ENCODE data around the gene TBRG4. TPM values are rescaled to one million over a fixed set of nuclear protein-coding genes. Genes with fewer than 3 reads are reported as not detected.
A peak's percentile ranks its signal among the peaks of the same experiment; 100 is the strongest.

TBRG4 gene
- total and polyA plus RNA-seq, 8 donors, result 15.6 to 39.8 (median 25.2) TPM

DNA sequence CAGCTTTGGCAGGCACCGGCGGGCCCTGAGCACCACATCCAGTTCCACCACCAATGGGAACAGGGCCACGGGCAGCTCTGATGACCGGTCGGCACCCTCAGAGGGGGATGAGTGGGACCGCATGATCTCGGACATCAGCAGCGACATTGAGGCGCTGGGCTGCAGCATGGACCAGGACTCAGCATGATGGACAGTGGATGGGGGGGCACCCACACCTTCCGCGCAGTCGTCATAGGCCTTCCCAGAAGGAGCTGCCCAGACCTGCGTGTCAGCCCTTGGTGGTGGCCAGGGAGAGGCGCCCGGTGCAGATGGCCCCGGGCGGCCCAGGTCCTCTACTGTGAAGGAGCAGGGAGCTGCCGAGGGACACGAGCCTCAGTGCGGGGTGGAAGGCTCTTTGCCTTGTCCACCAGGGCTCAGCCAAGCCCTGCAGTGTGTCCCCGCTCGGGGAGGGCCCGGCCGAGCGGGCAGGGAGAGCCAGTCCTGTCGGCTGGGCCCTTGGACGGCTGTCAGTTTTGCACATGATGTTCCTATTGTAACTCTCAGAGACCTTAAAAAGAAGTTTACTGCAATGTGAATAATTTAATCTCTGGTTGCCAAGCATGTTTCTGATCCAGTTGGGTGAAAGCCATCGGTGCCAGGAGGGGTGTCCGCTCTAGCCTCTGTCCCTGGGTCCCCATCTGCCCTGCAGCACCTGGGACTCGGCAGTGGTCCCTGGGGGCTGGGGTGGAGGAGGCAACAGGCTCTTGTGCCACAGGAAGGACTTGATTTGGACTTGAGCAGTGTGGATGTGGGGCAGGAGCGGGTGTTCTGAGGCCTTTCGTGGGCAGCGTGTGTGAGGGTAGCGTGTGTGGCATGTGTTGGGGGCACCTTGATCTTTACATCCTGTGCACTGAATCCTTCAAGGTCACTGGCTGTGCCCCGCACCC lies 35.4 kb downstream of the TBRG4 start:
- 93 to 95% methylated on average over 35 of the region's 35 CpGs for WGBS, 2 donors
- FAIRE-seq, result no peak
- Histone ChIP-seq H3K27me3 (no peaks in the 10 kb centered on the region), H3K27ac (no peak overlapping the region), H3K4me1 (no peaks in the 10 kb centered on the region), H3K4me3 (no peak overlapping the region), H3K9me3 (no peaks in the 10 kb centered on the region), H3K36me3 (peaks cover 0 to 26% (median 5%) of the 10 kb centered on the region in 3 donors)
- no peak for ATAC-seq
- peak in 1 of 6 donors; percentile 41 for DNase-seq
- TF ChIP-seq, protein P1, sequence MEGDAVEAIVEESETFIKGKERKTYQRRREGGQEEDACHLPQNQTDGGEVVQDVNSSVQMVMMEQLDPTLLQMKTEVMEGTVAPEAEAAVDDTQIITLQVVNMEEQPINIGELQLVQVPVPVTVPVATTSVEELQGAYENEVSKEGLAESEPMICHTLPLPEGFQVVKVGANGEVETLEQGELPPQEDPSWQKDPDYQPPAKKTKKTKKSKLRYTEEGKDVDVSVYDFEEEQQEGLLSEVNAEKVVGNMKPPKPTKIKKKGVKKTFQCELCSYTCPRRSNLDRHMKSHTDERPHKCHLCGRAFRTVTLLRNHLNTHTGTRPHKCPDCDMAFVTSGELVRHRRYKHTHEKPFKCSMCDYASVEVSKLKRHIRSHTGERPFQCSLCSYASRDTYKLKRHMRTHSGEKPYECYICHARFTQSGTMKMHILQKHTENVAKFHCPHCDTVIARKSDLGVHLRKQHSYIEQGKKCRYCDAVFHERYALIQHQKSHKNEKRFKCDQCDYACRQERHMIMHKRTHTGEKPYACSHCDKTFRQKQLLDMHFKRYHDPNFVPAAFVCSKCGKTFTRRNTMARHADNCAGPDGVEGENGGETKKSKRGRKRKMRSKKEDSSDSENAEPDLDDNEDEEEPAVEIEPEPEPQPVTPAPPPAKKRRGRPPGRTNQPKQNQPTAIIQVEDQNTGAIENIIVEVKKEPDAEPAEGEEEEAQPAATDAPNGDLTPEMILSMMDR (IDR thresholded peaks at IDR 0.05), result no peak
- intact Hi-C loops (cut with DNase I), result no loop called here

DNA sequence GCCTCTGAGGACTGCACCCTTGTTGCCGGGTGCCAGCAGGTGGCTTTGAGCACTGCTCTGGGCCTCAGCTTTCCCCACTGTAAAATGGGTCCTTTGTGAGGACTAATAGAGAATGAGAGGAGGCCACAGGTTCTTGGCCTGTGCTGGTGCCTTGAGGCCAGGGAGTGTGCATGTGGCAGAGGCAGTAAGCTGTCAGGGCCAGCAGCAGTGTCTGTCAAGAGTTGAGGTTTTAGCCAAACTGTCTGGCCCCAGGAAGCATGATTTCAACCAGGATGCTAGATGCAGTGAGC lies 36.2 kb downstream of the TBRG4 start:
- H3K9me3 ChIP-seq, result no peaks in the 10 kb centered on the region
- no peak for DNase-seq
- H3K36me3 ChIP-seq, result peaks cover 0 to 26% (median 5%) of the 10 kb centered on the region in 3 donors
- intact Hi-C loops (cut with DNase I), result no loop called here
- FAIRE-seq, result no peak
- H3K27me3 ChIP-seq, result no peaks in the 10 kb centered on the region
- H3K4me3 ChIP-seq, result no peak overlapping the region
- TF ChIP-seq, protein P1 (IDR thresholded peaks at IDR 0.05), result no peak
- 88 to 95% methylated on average over 1 of the region's 1 CpG for WGBS, 2 donors
- H3K4me1 ChIP-seq, result no peaks in the 10 kb centered on the region
- H3K27ac ChIP-seq, result no peak overlapping the region
- no peak for ATAC-seq

DNA sequence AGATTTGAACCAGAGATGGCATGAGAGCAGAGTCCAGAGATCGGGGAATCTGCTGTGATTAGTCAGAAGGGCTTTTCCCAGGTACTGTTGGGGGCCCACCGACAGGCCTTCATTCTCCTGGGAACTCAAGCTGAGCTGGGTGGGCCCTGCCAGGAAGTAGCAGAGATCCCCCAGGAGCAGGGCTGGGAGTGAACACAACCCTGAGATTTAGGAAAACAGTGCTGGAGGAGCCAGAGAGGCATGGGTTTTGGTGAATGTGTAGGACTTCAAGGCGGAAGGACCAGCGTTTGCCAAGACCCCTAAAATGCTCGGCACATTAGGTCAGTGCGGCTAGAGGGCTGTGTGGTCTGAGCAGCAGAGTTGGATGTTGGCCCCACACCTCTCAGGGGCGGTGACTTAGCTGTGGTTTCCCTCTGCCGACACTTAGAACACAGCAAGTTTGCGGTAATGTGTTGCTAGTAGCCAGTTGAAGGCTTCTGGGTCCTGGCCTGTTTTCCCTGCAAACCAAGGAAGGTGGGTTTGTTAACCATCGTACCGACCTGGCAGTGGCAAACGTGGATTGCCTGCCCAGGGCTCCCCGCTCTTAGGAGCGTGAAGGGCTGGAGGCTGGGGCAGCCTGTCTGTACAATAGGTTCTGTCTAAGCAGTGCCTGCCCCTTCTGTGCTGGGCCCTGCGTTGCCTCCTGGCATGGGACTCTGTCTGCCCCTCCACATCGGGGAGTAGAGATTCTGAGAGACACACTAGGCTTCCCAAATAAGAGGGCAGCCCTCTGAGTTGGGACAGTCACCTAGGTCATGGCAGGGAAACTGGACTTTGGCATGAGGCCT lies 36.8 kb downstream of the TBRG4 start:
- H3K9me3 ChIP-seq, result no peaks in the 10 kb centered on the region
- WGBS, 2 donors, result 91 to 94% methylated on average over 16 of the region's 16 CpGs
- FAIRE-seq, result no peak
- H3K4me3 ChIP-seq, result no peak overlapping the region
- TF ChIP-seq, protein P1 (IDR thresholded peaks at IDR 0.05), result no peak
- peaks cover 0 to 32% (median 5%) of the 10 kb centered on the region in 3 donors for H3K36me3 ChIP-seq
- H3K27me3 ChIP-seq, result no peaks in the 10 kb centered on the region
- peak in 1 of 6 donors; percentile 44 for DNase-seq
- intact Hi-C loops (cut with DNase I), result no loop called here
- H3K4me1 ChIP-seq, result no peaks in the 10 kb centered on the region
- H3K27ac ChIP-seq, result no peak overlapping the region
- ATAC-seq, result no peak

DNA sequence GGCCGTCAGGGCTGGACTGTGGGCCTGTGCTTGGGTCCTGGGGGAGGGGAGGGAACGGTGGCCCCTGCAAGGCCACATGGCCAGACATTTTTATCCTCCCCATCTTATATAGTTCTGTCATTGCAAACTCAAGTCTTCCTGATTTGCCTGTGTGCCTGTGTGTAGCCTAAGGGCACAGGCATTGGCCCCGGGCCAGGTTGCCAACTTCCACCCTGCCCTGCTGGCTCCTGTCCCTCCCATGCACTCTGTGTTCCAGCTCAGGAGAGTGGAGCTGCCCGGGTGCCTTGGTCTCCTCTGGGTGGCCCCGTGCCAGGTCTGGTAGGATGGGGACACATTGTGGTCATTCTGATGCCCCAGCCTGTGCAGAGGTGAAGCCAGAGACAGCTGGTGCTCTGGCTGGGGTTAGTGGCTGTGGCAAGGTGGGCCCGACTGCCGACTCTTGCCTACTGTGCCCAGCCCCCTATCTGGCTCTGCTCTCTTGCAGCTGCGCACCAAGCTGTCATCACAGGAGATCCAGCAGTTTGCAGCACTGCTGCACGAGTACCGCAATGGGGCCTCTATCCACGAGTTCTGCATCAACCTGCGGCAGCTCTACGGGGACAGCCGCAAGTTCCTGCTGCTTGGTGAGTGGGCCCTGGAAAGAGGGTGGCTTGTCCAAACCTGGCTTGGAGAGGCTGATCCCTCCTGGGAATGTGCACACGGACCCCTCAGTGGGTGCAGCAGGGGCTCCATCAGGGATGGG lies 37.5 kb downstream of the TBRG4 start:
- no peaks in the 10 kb centered on the region for H3K4me1 ChIP-seq
- FAIRE-seq (no peak), ATAC-seq (peak in 1 of 4 donors; percentile 13), DNase-seq (peak in 1 of 6 donors; percentile 49)
- peaks cover 0 to 40% (median 5%) of the 10 kb centered on the region in 3 donors for H3K36me3 ChIP-seq
- 85 to 87% methylated on average over 15 of the region's 15 CpGs for WGBS, 2 donors
- H3K27ac ChIP-seq, result no peak overlapping the region
- H3K9me3 ChIP-seq, result no peaks in the 10 kb centered on the region
- no peaks in the 10 kb centered on the region for H3K27me3 ChIP-seq
- no peak overlapping the region for H3K4me3 ChIP-seq
- TF ChIP-seq, protein P1 (IDR thresholded peaks at IDR 0.05), result no peak
- intact Hi-C loops (cut with DNase I), result no loop called here
